HG03108 (cell line): ENCODE results near the gene ZFP92.

Source experiments
- ATAC-seq: cut with Tn5 transposase; IDR thresholded peaks from one replicate; pipeline ENCODE4 v1.9.1; 2021; ENCODE audit warnings: moderate library complexity; ENCODE audit not compliant: unreplicated experiment

The ZFP92 gene

DNA sequence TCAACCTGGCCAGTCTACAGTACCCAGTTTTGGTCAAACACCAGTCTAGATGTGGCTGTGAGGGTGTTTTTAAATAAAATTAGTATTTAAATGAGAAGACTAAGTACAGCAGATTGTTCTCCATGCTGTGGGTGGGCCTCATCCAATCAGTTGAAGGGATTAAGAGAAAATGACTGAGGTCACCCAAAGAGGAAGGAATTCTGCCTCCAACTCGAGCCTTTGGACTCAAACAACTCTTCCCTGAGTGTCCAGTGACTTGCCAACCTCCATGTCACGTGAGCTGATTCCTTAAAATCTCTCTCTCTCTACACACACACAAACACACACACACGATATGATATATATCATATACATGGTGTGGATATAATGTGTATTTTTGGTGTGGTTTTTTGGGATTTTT is 24.6 kb downstream of the ZFP92 start:
- ATAC-seq = no peak

DNA sequence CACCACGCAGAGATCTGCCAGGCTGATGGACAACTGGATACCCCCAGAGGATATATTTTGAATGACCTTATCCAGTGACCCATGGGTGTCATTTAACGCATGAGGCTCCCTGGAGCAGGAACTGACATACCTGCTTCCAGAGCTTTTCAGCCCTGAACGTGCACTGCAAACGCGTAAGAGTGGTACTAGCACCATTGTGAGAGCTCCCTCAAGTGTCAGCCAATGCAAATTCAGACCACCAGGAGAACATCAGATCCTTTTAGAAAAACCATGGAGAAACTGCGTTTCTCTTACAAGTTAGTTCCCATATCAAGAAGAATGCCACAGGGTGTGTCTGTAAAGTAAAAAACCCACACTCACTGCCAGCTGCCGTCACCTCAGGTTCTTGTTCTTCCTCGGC is 27.3 kb downstream of the ZFP92 start:
- ATAC-seq = no peak

DNA sequence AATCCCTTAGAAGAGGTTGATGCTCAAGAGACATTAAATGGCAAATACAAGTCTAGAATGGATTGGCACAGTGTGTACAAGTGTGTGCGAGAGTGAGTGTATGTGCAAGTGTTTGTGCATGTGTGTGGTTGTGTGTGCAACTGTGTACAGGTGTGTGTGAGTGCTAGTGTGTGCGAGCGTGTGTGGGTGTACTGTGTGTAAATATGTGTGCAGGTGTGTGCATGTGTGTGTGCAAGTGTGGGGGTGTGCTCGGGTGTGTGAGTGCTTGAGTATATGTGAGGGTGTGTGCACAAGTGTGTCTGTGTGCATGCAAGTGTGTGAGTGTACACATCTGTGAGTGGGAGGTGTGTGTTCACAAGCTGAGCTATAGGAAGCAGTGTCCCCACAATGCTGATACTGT is 28.7 kb downstream of the ZFP92 start:
- no peak for ATAC-seq

DNA sequence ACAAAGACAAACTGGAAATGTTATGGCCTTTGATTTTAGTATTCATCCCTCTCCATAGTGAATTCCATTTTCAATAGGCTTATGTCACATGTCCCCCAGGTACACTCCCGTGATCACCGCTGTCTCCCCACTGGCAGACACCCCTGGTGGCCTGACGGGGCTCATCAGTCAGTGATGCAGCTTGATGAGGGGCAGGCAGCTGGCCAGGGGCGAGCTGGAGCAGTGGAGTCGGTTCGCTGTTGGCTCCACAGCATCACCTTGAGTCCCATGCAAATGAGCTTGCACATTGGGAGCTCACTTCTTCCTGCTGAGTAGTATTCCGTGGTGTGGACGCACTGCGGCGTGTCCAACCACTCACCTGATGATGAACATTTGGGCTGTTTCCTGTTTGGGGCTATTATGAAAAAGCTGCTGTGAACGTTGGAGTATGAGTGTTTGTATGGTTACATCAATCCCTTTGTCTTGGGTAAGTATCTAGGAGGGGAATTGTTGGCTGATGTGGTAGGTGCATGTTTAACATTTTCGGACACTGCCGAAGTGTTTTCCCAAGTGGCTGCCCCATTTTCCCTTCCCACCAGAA is 29.4 kb downstream of the ZFP92 start:
- no peak for ATAC-seq

DNA sequence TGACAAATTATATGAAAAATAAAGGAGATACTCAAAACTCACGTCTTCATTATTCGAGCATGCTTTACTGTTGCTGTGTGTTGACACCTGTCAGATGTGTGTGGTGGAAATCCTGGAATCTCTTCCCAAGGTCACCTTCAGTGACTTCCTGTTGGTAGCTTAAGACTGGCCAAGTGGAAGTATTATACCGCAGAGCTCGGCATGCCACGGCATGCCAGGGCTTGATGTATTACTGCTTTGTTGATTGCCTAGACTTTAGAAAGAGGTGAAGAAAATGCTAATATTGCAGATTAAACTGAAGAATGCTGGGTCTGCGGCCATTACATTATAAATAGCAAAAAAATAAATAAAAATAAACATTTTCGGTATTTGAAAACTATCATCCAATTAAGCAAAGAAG is 30.0 kb downstream of the ZFP92 start:
- no peak for ATAC-seq

DNA sequence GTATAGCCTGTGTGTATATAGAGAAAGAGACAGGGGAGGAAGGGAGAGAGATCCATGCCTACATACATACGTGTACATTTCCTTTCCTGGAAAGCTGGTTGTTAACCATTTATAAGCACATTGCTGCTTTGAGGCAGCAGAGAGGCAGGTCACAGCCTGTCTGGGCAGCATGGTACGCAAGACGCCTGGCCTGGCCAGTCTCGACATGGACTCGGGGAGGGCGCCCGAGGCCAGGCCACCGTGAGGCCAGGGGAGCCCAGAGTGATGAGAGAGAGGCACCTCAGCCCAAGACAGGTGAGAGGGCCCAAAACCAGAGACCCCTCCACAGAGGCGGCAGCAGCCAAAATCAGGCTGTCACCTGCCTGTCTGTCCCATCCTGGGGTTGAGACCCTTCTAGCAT is 30.7 kb downstream of the ZFP92 start:
- ATAC-seq = no peak

DNA sequence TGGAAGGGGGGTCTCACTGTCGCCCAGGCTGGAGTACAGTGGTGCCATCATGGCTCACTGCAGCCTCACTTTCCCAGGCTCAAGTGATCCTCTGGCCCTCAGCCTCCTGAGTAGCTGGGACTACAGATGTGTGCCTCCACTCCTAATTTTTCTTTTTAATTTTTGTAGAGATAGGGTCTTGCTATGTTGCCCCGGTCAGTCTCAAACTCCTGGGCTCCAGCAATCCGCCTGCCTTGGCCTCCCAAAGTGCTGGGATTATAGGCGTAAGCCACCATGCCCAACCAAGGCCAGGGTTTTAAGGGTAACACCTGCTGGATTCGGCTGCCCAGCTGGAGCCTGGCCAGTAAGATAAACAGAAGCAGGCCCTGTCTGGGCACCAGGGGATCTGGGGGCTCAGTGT is 31.2 kb downstream of the ZFP92 start:
- ATAC-seq = no peak

DNA sequence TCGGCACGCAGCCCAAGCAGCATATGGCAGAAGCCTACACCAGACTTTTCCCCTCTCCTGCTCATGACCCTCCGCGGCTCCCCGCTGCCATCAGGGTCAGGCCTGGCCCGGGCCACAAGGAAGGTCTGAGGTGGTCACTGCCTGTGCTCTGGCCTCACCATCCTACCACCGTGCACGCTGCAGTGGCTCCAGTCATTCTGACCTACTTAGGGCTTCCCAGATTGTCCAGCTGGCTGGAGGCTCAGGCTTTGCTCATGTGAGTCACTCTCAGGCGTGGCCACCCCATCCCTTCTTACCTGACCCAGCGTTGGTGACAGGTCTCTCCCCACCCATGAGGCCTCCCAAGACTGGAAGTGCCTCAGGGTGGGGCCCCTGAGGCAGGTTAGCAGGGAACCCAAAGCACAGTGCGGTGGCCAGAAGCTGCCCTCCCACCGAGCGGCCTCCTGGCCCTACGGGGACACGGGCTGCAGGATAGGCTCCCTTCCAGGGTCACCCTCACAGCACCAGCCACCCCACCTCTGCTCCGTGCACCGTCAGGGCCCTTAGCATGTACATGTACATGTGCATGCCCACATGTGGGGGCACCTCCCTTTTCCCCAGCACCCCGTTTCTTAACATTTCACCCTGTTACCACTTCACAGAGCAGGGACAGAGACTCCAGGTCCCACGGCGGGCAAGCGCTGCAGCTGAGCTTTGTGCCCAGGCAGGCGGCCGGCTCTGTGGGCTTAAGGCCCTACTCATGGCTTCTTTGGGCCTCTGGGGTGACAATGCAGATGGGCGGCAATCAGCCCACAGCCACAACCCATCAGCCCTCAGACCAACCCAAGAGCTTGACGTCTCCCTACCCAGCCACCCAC is 32.4 kb downstream of the ZFP92 start:
- no peak for ATAC-seq

DNA sequence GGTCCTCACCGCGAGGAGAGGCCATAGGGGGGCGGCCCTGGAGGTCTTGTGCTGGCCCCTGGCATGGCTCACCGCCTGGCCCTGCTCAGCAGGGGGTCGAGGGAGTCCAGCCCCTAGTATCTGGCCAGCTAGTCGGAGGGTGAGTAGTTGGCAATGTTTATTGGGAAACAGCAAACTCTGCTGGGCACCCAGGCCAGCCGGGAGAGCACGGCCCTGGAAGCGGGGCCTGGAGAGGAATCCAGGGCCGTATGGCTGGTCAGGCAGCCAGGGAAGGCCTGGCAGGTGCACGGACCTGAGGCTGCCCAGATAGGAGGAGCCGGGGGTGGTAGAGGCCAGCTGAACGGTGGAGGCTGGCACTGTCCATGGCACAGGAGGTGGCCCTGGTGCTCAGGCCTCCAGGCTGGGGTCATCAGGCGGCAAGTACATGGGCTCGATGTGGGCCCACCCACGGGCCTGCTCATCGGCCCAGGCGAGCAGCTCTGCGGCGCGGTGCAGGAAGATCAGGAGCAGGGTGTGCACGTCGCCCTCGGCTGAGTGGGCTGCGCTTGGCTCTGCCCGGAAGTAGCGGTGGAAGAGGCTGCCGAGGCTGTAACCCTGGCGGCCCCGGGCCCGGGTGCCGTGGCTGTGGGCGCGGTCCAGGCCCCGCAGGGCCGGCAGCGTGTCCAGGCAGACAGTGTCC is 33.2 kb downstream of the ZFP92 start:
- ATAC-seq = no peak

DNA sequence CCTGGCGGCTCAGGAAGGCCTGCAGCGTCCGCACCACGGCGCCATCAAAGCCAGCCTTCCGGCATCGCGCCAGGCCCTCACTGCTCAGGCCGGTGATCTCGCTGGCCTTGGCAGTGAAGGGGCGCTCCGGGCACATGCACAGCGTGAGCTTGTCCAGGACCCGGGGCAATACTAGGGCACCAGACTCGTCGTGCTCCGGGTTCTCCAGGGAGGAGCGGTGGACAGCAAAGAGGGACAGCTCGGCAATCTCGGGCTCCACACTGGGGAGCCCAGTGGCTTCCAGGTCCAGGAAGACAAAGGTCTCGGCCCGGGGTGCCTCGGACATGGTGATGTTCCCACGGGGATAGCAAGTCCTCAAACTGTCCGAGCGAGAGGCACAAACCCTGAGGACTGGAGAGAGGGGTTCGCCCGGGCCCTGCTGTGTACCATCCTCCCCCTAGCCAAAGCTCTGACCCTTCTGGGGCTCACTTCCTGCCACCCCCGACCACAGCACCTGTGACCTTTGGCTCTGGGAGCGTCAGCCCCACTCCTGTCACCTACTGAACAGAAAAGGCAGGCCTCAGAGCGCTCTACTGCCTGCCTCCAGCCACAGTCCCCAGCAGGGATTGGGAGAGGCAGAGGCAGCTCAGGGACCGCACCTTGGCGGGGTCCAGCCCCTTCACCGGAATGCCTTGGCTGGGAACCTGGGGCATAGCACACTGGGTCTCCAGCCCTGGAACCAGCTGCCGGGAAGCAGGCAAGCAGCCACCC is 34.0 kb downstream of the ZFP92 start:
- ATAC-seq = no peak

DNA sequence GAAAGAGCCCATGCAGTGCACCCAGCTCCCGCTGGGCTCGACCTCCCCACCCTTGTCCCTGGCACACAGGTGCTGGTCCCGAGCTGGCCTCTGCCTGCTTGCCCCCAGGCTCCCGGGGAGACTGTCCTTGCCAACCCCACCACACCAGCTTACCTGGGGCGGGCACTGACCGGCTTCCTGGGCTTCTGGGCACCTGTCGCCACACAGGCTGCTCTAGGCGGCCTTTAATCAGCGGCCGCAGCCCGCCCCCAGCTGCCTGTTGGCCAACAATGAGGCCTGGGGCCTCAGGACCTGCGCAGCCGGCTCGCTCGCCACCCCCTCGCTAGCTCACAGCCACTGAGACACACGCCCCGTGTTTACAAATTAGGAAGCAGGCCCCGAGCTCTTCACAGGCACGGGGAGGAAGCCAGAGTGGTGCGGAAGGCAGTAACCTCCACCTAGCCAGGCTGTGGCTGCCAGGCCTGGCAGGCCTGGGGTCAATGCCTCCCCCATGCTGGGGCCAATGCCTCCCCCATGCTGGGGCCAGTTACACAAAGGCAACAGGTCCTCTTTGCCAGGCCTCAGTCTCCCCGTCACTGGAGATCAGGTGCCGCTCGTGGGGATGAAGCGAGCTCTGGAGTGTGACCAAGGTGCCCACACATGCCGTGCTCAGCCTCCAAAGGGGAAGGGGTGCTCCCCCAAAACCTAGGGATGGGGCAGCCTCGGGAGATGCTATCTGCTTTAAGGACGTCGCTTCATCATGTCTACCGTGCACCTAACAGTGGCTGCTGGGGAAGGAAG is 34.8 kb downstream of the ZFP92 start, which contains the start of gene TREX2:
Gene TREX2 (minus strand): TSS at position 201 of the 780 bp plus-strand sequence. CDS start 626 bp downstream, outside the sequence.
- no peak for ATAC-seq

DNA sequence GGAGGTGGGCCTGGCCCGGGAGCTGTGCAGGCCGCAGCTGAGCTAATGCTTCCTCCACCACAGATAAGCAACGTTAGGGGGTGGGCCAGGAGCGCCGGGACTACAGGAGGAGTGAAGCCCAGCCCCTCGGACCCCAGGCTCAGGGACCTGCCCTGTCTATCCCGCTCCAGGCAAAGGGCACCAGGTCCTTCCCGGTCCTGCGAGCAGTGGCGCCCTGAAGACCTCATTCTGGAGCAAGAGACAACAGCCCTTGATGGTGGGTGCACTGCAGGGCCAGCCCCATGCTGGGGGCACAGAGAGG is 35.3 kb downstream of the ZFP92 start:
- no peak for ATAC-seq

DNA sequence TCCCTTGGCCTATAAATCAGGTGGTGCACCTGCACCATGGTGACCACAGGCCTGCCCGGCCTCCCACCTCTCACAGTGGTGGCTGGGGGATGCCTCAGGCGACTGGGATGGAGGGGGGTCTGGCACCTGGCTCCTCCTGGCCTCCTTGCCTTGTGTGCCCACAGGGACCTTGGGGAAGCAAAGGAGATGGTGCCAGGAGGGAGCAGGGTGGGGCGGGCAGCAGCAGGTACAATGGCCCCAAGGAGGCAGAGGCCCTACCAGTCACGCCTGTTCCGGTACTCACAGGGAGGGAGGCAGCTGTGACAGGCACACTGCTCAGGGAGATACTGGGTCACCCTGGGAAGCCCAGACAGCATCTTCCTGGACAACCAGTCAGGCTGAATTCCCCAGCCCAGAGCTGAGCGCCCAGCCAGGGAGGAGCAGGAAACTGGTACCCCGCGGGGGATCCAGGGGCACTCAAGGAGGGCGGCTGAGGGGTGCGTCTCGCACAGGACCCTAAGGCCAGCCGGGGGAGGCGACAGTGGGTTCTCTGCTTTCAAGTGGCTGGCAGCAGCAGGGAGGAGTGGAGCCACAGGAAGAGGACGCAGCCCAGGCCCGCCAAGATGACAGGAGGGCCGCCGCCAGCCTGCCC is 35.8 kb downstream of the ZFP92 start:
- no peak for ATAC-seq

DNA sequence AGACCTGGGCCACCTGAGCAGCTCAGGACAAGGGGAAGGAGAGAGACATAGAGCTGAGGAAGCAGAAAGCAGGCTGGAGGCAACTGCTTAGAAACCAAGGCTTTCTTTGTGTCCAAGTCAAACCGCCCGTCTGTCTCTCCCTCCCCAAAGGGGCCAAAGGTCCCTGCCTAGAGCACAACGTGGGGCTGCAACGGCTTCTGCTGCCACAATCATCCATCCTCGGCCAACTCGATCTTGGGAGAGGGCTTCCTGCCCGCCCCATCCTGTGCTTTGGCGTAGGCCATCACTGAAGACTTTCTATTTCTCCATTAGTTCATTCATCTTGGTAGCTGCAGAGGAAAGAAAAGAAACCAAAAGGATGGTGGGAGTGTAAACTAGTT is 36.3 kb downstream of the ZFP92 start:
- ATAC-seq = no peak

DNA sequence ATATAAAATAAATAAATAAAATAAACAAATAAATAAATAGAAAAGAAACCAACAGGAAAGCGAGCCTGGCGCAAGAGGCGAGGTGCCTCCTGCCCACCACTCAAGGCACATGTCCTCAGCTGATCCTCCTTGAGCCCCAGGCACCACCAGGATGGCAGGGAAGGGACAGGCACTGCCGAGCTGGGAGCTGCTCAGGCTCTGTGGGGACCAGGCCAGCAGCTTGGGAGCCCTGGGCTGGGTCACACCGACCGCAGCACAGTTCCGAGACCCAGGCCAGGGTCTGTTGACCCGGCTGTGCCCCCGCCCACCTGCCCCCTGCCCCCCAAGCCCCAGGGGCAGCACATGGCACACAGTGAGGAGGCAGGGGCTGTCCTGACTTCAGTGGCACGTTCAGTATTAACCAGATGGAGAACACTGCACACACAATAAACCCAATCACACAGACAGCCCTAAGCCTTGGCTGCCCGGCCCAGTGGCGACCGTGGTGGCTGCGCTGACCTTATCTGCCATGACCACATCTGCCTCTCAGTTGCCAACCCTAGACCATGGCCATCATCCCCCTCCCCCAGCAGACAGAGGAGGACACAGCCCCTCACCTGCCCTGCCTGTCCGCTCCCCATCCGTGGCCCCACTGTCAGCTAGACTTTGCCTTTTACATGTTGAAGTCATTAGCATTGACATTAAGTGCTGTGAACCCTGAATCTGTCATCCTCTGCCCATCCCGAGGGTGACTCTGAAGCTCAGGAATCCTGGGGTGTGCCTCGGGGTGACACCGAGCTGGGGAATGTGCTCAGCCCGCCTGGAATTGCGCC is 37.5 kb downstream of the ZFP92 start:
- no peak for ATAC-seq

DNA sequence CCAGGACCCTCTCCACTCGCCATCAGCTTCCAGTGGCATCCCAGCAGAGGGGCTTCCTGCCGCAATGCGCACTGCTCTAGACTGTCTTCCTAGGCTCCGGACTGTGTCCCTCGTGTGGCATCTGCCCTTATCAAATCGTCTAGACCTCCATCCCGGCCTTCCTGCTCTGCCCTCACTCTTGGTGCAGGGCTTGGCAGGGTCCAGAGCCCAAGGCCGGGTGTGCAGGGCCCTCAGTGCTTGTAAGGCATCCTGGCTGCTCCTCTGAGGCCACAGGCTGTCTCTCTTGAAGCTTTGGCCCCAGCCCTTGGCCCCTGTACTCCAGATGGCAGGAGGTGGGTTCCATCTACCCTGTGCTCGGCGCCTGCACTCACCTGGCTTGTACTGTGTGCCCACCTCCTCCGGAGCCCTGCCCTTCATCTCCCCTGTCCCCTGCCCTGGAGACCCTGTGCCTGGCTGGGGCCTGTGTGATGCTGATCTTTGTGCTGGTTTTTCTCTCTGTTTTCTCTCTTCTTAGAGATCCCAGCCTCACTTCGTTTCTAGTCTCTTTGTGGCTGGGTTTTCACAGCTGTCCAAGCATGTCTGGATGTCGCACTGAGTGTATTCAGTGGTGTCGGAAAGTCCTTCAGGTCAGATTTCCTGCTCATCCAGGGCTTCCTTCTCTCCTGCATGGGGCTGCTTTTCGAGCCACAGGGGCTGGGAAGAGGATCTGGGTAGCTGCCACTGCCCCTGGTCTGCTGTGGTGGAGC is 38.3 kb downstream of the ZFP92 start:
- ATAC-seq = no peak

DNA sequence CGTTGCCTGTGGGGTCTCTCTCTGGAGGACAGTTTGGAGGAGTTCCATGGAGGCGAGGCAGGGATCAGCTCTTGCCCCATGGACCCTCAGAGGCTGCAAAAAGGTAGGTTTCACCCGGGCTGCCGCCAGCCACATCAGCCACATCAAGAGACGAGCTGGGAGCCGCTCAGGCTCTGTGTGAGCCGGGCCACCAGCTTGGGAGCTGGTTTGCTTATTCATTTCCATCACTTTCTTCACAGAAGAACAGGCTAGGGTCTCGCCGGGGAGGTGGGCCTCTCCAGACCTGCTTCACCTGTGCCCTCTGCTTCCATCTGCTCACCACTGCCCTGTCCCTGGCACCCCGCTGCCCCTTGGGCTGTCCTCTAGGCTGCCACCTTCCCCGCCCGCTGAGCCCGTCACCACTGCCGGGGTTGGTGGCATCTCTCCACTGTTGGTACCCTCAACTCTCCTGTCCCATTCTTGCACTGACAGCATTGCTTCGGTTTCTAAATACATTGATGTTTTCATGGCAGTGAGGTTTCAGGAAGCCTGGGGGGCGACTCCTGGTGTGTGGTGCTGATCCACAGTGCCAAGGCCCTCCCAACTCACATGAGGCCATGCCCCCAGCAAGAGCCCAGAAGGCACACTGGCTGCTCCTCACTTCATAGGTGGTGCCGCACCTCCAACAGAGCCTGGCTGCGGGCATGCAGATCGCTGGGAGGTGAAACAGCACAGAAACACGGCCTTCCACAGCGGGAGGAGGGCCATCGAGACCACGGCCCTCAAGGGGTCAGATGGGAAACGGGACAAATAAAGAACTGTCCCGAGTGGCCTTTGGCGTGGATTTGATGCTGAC is 39.1 kb downstream of the ZFP92 start:
- no peak for ATAC-seq

DNA sequence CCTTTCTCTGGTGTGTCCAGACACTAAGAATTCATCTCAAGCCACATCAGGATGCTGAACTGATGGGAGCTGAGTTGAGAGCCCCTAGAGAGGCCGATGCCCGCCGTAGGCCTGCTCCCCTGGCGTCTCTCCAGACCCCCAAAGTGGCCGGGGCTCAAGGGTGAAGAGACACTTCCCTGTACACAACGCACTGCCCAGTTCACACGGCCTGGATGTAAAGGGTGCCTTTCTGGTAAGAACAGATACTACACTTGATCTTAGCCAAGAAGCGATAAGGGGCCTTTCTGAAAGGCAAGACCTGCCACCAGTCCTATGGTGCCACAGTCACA is 39.6 kb downstream of the ZFP92 start:
- ATAC-seq = no peak
